Neural progenitor cell (in vitro differentiated cells): ENCODE results near the gene TMEM191B. TPM values are rescaled to one million over a fixed set of nuclear protein-coding genes. Genes with fewer than 3 reads are reported as not detected.
"Not testable (repeated sequence)": the region's sequence is repeated elsewhere in the genome, so short reads cannot be mapped to it uniquely, and the experiment has no call there.

Experiments
- DNase-seq: peaks from one replicate; pipeline ENCODE4 v3.0.0-alpha.2; 2016; ENCODE audit warnings: low spot score
- H2AFZ ChIP-seq: fragments of 200-600 bp; sonication (generic); replicated peaks from 2 replicates; pipeline ENCODE4 v1.6.1; 2016; ENCODE audit warnings: antibody characterized with exemption
- H3F3A ChIP-seq: fragments of 200-600 bp; sonication (generic); 2 replicates; pipeline ENCODE4 v1.6.1; 2016; ENCODE audit warnings: antibody characterized with exemption, low read depth
- H3K27ac ChIP-seq: fragments of 200-600 bp; sonication (generic); 2 replicates; pipeline ENCODE4 v1.5.1; 2016; ENCODE audit warnings: mild to moderate bottlenecking
- H3K27me3 ChIP-seq: fragments of 200-600 bp; sonication (generic); 2 replicates; pipeline ENCODE4 v1.6.1; 2016; ENCODE audit warnings: mild to moderate bottlenecking, moderate library complexity
- H3K36me3 ChIP-seq: fragments of 200-600 bp; sonication (generic); 2 replicates; pipeline ENCODE4 v1.5.1; 2016
- H3K4me1 ChIP-seq: fragments of 200-600 bp; sonication (generic); 2 replicates; pipeline ENCODE4 v1.6.1; 2016; ENCODE audit warnings: mixed run types
- H3K4me2 ChIP-seq: fragments of 200-600 bp; sonication (generic); 2 replicates; pipeline ENCODE4 v1.6.1; 2016
- H3K4me3 ChIP-seq: fragments of 200-600 bp; sonication (generic); 2 replicates; pipeline ENCODE4 v1.5.1; 2016
- H3K79me2 ChIP-seq: fragments of 200-600 bp; sonication (generic); 2 replicates; pipeline ENCODE4 v1.6.1; 2016; ENCODE audit warnings: low read depth
- H3K9ac ChIP-seq: fragments of 200-600 bp; sonication (generic); 2 replicates; pipeline ENCODE4 v1.6.1; 2016
- H3K9me3 ChIP-seq: fragments of 200-600 bp; sonication (generic); 2 replicates; pipeline ENCODE4 v1.5.1; 2016; ENCODE audit warnings: low read depth
- H4K20me1 ChIP-seq: fragments of 200-600 bp; sonication (generic); 2 replicates; pipeline ENCODE4 v1.6.1; 2016; ENCODE audit warnings: low read depth
- H3K27ac Mint-ChIP-seq: 3 replicates; pipeline ENCODE4 v1.8.0; 2021; ENCODE audit warnings: mixed read lengths
- H3K27me3 Mint-ChIP-seq: 2 replicates; pipeline ENCODE4 v1.8.0; 2022; ENCODE audit warnings: low read depth, mild to moderate bottlenecking, inconsistent platforms, moderate library complexity, mixed read lengths; ENCODE audit not compliant: insufficient read depth
- H3K36me3 Mint-ChIP-seq: 3 replicates; pipeline ENCODE4 v1.8.0; 2021; ENCODE audit warnings: mixed read lengths
- H3K4me1 Mint-ChIP-seq: 3 replicates; pipeline ENCODE4 v1.8.0; 2021; ENCODE audit warnings: mixed read lengths
- H3K4me3 Mint-ChIP-seq: 3 replicates; pipeline ENCODE4 v1.8.0; 2021; ENCODE audit warnings: mild to moderate bottlenecking, moderate library complexity, mixed read lengths
- H3K9me3 Mint-ChIP-seq: 3 replicates; pipeline ENCODE4 v1.8.0; 2020; ENCODE audit warnings: mixed read lengths
- total RNA-seq: library from RNA; depleted of rRNA; stranded (reverse); fragments of >200 nt; gene quantifications from 2 replicates; pipeline ENCODE4 v1.2.3, GENCODE V29; 2015; ENCODE audit warnings: low replicate concordance

TMEM191B gene
- total RNA-seq, 1 donor from 2014 or later = not detected

- not testable (repeated sequence) for H3K27ac ChIP-seq, H3K4me1 Mint-ChIP-seq, H2AFZ ChIP-seq, H3K4me1 ChIP-seq, H3K9me3 Mint-ChIP-seq, H3K4me3 Mint-ChIP-seq, H3K9ac ChIP-seq, H3K36me3 Mint-ChIP-seq, H3K4me3 ChIP-seq, H4K20me1 ChIP-seq, H3K36me3 ChIP-seq, H3K27me3 ChIP-seq, H3F3A ChIP-seq, H3K27me3 Mint-ChIP-seq, H3K4me2 ChIP-seq, DNase-seq, H3K27ac Mint-ChIP-seq, H3K9me3 ChIP-seq, H3K79me2 ChIP-seq
These were observed 23.4 kb downstream of the TMEM191B start for GRCh38 chr22:18551046-18551445.

GRCh38 chr22:18552839-18553597 is 25.4 kb downstream of the TMEM191B start:
- not testable (repeated sequence) for H3K4me3 ChIP-seq, H3K4me3 Mint-ChIP-seq, H3K9me3 Mint-ChIP-seq, H3K27me3 ChIP-seq, H3K4me1 Mint-ChIP-seq, H3K36me3 ChIP-seq, H3K9me3 ChIP-seq, H3K36me3 Mint-ChIP-seq, H3K4me1 ChIP-seq, DNase-seq, H3F3A ChIP-seq, H3K79me2 ChIP-seq, H2AFZ ChIP-seq, H3K4me2 ChIP-seq, H3K27ac Mint-ChIP-seq, H3K27ac ChIP-seq, H4K20me1 ChIP-seq, H3K9ac ChIP-seq, H3K27me3 Mint-ChIP-seq

- H3K4me1 ChIP-seq, H3K9me3 ChIP-seq, H3K27me3 Mint-ChIP-seq, H3K27me3 ChIP-seq, H3K9ac ChIP-seq, H3K36me3 Mint-ChIP-seq, H3K79me2 ChIP-seq, H4K20me1 ChIP-seq, H3K4me3 ChIP-seq, H3K27ac ChIP-seq, H2AFZ ChIP-seq, H3K4me2 ChIP-seq, H3K27ac Mint-ChIP-seq, DNase-seq, H3F3A ChIP-seq, H3K36me3 ChIP-seq, H3K4me3 Mint-ChIP-seq, H3K9me3 Mint-ChIP-seq, H3K4me1 Mint-ChIP-seq: not testable (repeated sequence)
These were observed 27.0 kb downstream of the TMEM191B start for GRCh38 chr22:18554280-18555256.

- H3K27me3 Mint-ChIP-seq, H3K9ac ChIP-seq, H3K9me3 Mint-ChIP-seq, H3K4me3 ChIP-seq, H3K27ac Mint-ChIP-seq, H3K4me3 Mint-ChIP-seq, H3K27me3 ChIP-seq, H3F3A ChIP-seq, H3K4me1 Mint-ChIP-seq, H3K9me3 ChIP-seq, H2AFZ ChIP-seq, H3K79me2 ChIP-seq, H3K36me3 ChIP-seq, H3K4me2 ChIP-seq, DNase-seq, H3K27ac ChIP-seq, H4K20me1 ChIP-seq, H3K4me1 ChIP-seq, H3K36me3 Mint-ChIP-seq: not testable (repeated sequence)
These were observed 30.9 kb downstream of the TMEM191B start for GRCh38 chr22:18558516-18558915.

GRCh38 chr22:18558939-18559338 is 31.3 kb downstream of the TMEM191B start:
- H3K36me3 Mint-ChIP-seq, H3K79me2 ChIP-seq, H3F3A ChIP-seq, H3K27me3 Mint-ChIP-seq, H3K4me2 ChIP-seq, H3K9me3 ChIP-seq, H4K20me1 ChIP-seq, H3K27ac ChIP-seq, H3K27me3 ChIP-seq, H3K4me1 Mint-ChIP-seq, H3K27ac Mint-ChIP-seq, H3K9me3 Mint-ChIP-seq, DNase-seq, H3K4me1 ChIP-seq, H3K4me3 Mint-ChIP-seq, H3K4me3 ChIP-seq, H3K36me3 ChIP-seq, H2AFZ ChIP-seq, H3K9ac ChIP-seq: not testable (repeated sequence)

- H3K4me1 ChIP-seq, H3K4me1 Mint-ChIP-seq, H3K4me3 Mint-ChIP-seq: not testable (repeated sequence)
These were observed 32.7 kb downstream of the TMEM191B start for GRCh38 chr22:18560099-18560974.

GRCh38 chr22:18570509-18571246 is 43.1 kb downstream of the TMEM191B start:
- H3F3A ChIP-seq, H3K27me3 Mint-ChIP-seq: not testable (repeated sequence)

More at GRCh38 chr22:18560099-18560974, 32.7 kb downstream of the TMEM191B start:
- H3K36me3 Mint-ChIP-seq, H3K9me3 Mint-ChIP-seq, H3K27me3 ChIP-seq, H3K27ac ChIP-seq, H3K4me2 ChIP-seq, H3K9me3 ChIP-seq, H2AFZ ChIP-seq, H3K27me3 Mint-ChIP-seq, H3F3A ChIP-seq, DNase-seq, H3K79me2 ChIP-seq, H3K27ac Mint-ChIP-seq, H3K9ac ChIP-seq, H3K36me3 ChIP-seq, H3K4me3 ChIP-seq, H4K20me1 ChIP-seq: not testable (repeated sequence)

More at GRCh38 chr22:18570509-18571246, 43.1 kb downstream of the TMEM191B start:
- H3K36me3 ChIP-seq, H3K4me1 ChIP-seq, H3K27me3 ChIP-seq, H3K9me3 ChIP-seq, H3K79me2 ChIP-seq, H3K27ac ChIP-seq, H3K27ac Mint-ChIP-seq, H3K9me3 Mint-ChIP-seq, H3K36me3 Mint-ChIP-seq, H4K20me1 ChIP-seq, H3K4me3 ChIP-seq, H3K4me2 ChIP-seq, H3K4me3 Mint-ChIP-seq, H2AFZ ChIP-seq, DNase-seq, H3K9ac ChIP-seq, H3K4me1 Mint-ChIP-seq: not testable (repeated sequence)
